ENCODE results near the gene SMARCA2. TPM values are rescaled to one million over a fixed set of nuclear protein-coding genes. Genes with fewer than 3 reads are reported as not detected.
A peak's percentile ranks its signal among the peaks of the same experiment; 100 is the strongest.

SMARCA2 gene
- total RNA-seq, 1 donor from 2014 or later, result 131 TPM

- TF ChIP-seq CTCF (conservative IDR thresholded peaks at IDR 0.05), result no peak
- H3K27ac Mint-ChIP-seq, result no peak overlapping the region
Observed at GRCh38 chr9:2125906-2126305, 110.8 kb downstream of the SMARCA2 start.

GRCh38 chr9:2126331-2126803 lies 111.2 kb downstream of the SMARCA2 start:
- H3K4me1 Mint-ChIP-seq (ENCODE audit: unreplicated experiment), result peaks cover 19% of the 10 kb centered on the region
- H3K36me3 Mint-ChIP-seq, result peaks cover 38% of the 10 kb centered on the region
- no peak for DNase-seq (ENCODE audit: extremely low spot score, unreplicated experiment)
- no peaks in the 10 kb centered on the region for H3K27me3 Mint-ChIP-seq
- H3K27ac Mint-ChIP-seq, result no peak overlapping the region
- TF ChIP-seq CTCF (conservative IDR thresholded peaks at IDR 0.05), result no peak
- no peak overlapping the region for H3K4me3 Mint-ChIP-seq
- H3K9me3 Mint-ChIP-seq, result no peaks in the 10 kb centered on the region

More at GRCh38 chr9:2125906-2126305, 110.8 kb downstream of the SMARCA2 start:
- no peak overlapping the region for H3K4me3 Mint-ChIP-seq
- no peaks in the 10 kb centered on the region for H3K27me3 Mint-ChIP-seq
- peaks cover 19% of the 10 kb centered on the region for H3K4me1 Mint-ChIP-seq (ENCODE audit: unreplicated experiment)
- H3K36me3 Mint-ChIP-seq, result peaks cover 38% of the 10 kb centered on the region
- no peaks in the 10 kb centered on the region for H3K9me3 Mint-ChIP-seq
- no peak for DNase-seq (ENCODE audit: extremely low spot score, unreplicated experiment)

- Mint-ChIP-seq H3K36me3 (peaks cover 37% of the 10 kb centered on the region), H3K27ac (no peak overlapping the region), H3K4me3 (no peak overlapping the region), H3K9me3 (no peaks in the 10 kb centered on the region), H3K27me3 (no peaks in the 10 kb centered on the region), H3K4me1 (ENCODE audit: unreplicated experiment) (peaks cover 25% of the 10 kb centered on the region)
- no peak for DNase-seq (ENCODE audit: extremely low spot score, unreplicated experiment)
- TF ChIP-seq CTCF (conservative IDR thresholded peaks at IDR 0.05), result no peak
Observed at GRCh38 chr9:2127486-2127885, 112.3 kb downstream of the SMARCA2 start.

GRCh38 chr9:2128141-2128540 lies 113.0 kb downstream of the SMARCA2 start:
- Mint-ChIP-seq H3K27ac (peak overlapping the region; percentile 35), H3K36me3 (peaks cover 32% of the 10 kb centered on the region), H3K4me3 (no peak overlapping the region), H3K27me3 (no peaks in the 10 kb centered on the region), H3K4me1 (ENCODE audit: unreplicated experiment) (peaks cover 25% of the 10 kb centered on the region), H3K9me3 (no peaks in the 10 kb centered on the region)
- no peak for DNase-seq (ENCODE audit: extremely low spot score, unreplicated experiment)
- no peak for TF ChIP-seq CTCF (conservative IDR thresholded peaks at IDR 0.05)

- H3K4me1 Mint-ChIP-seq (ENCODE audit: unreplicated experiment), result peaks cover 25% of the 10 kb centered on the region
- H3K9me3 Mint-ChIP-seq, result no peaks in the 10 kb centered on the region
- TF ChIP-seq CTCF (conservative IDR thresholded peaks at IDR 0.05), result no peak
- H3K27ac Mint-ChIP-seq, result no peak overlapping the region
- DNase-seq (ENCODE audit: extremely low spot score, unreplicated experiment), result no peak
- H3K4me3 Mint-ChIP-seq, result no peak overlapping the region
- no peaks in the 10 kb centered on the region for H3K27me3 Mint-ChIP-seq
- peaks cover 32% of the 10 kb centered on the region for H3K36me3 Mint-ChIP-seq
Observed at GRCh38 chr9:2128618-2129017, 113.5 kb downstream of the SMARCA2 start.

GRCh38 chr9:2130941-2131340 lies 115.8 kb downstream of the SMARCA2 start:
- no peaks in the 10 kb centered on the region for H3K27me3 Mint-ChIP-seq
- DNase-seq (ENCODE audit: extremely low spot score, unreplicated experiment), result no peak
- H3K4me3 Mint-ChIP-seq, result no peak overlapping the region
- peaks cover 25% of the 10 kb centered on the region for H3K4me1 Mint-ChIP-seq (ENCODE audit: unreplicated experiment)
- H3K9me3 Mint-ChIP-seq, result no peaks in the 10 kb centered on the region
- H3K27ac Mint-ChIP-seq, result no peak overlapping the region
- peaks cover 36% of the 10 kb centered on the region for H3K36me3 Mint-ChIP-seq
- no peak for TF ChIP-seq CTCF (conservative IDR thresholded peaks at IDR 0.05)
